ENCODE data around the gene CEP126.
"Not testable (repeated sequence)": the region's sequence is repeated elsewhere in the genome, so short reads cannot be mapped to it uniquely, and the experiment has no call there.

The CEP126 gene

DNA sequence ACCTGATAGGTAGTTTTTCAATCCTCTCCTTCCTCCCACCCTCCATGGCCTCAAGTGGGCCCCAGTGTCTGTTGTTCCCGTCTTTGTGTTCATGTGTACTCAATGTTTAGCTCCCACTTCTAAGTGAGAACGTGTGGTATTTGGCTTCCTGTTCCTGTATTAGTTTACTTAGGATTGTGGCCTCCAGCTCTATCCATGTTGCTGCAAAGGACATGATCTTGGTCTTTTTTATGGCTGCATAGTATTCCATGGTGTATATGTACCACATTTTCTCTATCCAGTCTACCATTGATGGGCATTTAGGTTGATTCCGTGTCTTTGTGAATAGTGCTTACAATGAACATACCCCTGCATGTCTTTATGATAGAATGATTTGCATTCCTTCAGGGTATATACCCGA is 78.4 kb downstream of the CEP126 start:
- DNase-seq (ENCODE audit: low read depth): no peak
- no peak overlapping the region for H3K4me3 ChIP-seq (ENCODE audit: low read depth, low read length)
- TF ChIP-seq, protein P1, sequence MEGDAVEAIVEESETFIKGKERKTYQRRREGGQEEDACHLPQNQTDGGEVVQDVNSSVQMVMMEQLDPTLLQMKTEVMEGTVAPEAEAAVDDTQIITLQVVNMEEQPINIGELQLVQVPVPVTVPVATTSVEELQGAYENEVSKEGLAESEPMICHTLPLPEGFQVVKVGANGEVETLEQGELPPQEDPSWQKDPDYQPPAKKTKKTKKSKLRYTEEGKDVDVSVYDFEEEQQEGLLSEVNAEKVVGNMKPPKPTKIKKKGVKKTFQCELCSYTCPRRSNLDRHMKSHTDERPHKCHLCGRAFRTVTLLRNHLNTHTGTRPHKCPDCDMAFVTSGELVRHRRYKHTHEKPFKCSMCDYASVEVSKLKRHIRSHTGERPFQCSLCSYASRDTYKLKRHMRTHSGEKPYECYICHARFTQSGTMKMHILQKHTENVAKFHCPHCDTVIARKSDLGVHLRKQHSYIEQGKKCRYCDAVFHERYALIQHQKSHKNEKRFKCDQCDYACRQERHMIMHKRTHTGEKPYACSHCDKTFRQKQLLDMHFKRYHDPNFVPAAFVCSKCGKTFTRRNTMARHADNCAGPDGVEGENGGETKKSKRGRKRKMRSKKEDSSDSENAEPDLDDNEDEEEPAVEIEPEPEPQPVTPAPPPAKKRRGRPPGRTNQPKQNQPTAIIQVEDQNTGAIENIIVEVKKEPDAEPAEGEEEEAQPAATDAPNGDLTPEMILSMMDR (IDR thresholded peaks at IDR 0.05; ENCODE audit: low read depth, low read length): no peak
- no peak for TF ChIP-seq MYC (IDR thresholded peaks at IDR 0.05; ENCODE audit: low read depth, low read length)
- TF ChIP-seq, protein P2, sequence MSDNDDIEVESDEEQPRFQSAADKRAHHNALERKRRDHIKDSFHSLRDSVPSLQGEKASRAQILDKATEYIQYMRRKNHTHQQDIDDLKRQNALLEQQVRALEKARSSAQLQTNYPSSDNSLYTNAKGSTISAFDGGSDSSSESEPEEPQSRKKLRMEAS (IDR thresholded peaks at IDR 0.05; ENCODE audit: low read depth, low read length): no peak
- TF ChIP-seq POLR2A (IDR thresholded peaks at IDR 0.05; ENCODE audit: extremely low read depth, insufficient read length): no peak

DNA sequence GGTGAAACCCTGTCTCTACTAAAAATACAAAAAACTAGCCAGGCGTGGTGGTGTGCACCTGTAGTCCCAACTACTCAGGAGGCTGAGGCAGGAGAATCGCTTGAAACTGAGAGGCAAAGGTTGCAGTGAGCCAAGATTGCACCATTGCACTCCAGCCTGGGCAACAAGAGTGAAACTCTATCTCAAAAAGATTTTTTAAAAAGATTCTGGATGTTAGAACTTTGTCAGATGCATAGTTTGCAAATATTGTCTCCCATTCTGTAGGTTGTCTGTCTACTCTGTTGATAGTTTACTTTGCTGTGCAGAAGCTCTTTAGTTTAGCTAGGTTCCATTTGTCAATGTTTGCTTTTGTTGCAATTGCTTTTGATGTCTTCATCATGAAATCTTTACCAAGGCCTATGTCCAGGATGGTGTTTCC is 79.3 kb downstream of the CEP126 start:
- DNase-seq (ENCODE audit: low read depth); H3K4me3 ChIP-seq (ENCODE audit: low read depth, low read length): not testable (repeated sequence)

DNA sequence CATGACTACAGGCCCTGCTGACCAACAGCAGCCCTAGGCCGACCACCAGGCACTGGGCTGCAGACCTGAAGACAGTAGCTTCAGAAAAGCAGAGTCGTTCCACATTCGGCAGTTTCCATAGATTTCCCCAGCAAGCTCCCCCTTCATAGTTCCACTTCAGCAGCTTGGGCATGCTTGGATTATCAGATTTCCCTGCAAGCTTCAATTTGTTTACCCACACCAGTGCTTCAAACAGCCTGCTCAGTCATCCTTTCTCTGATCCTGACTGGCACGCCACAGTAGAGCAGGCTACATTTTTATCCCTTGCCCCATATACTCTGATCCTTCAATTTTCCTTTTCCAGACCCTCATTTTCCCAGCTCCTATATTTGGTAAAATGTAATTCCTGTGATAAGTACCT is 81.3 kb downstream of the CEP126 start:
- DNase-seq (ENCODE audit: low read depth): no peak
- H3K4me3 ChIP-seq (ENCODE audit: low read depth, low read length): no peak overlapping the region
- TF ChIP-seq, protein P2 (IDR thresholded peaks at IDR 0.05; ENCODE audit: low read depth, low read length): no peak
- TF ChIP-seq MYC (IDR thresholded peaks at IDR 0.05; ENCODE audit: low read depth, low read length) (no peak), POLR2A (IDR thresholded peaks at IDR 0.05; ENCODE audit: extremely low read depth, insufficient read length) (no peak)
- TF ChIP-seq, protein P1 (IDR thresholded peaks at IDR 0.05; ENCODE audit: low read depth, low read length): no peak

DNA sequence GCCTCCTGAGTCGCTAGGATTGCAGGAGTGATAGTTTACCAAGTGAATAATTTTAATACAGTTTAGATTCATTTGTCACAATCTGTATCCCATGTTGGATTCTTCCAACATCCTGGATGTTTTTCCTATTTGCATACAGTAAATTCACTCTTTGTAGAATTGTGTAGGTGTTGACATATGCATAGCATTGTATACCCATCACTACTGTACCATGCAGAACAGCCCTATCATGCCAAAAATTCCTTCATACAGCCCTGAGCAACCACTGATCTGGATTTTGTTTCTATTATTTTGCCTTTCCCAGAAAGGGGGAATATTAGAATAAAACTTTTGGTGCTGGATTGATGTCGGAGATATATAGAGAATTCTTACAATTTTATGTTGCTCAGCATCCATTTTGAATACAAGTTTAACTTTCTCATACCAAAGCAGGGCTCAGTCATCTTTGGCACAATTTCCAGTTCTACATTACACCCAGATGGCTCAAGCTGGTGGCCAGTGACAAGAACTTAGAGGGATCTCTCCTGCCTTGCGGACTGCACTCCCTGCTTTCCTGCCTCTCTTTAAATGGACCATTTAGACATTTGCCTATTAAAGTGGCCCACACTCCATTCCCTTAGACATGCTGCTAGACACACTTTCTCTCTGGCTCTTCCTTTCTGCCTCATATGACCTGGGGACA is 87.0 kb downstream of the CEP126 start:
- H3K4me3 ChIP-seq (ENCODE audit: low read depth, low read length): no peak overlapping the region
- TF ChIP-seq MYC (IDR thresholded peaks at IDR 0.05; ENCODE audit: low read depth, low read length): no peak
- TF ChIP-seq, protein P2 (IDR thresholded peaks at IDR 0.05; ENCODE audit: low read depth, low read length): no peak
- TF ChIP-seq, protein P1 (IDR thresholded peaks at IDR 0.05; ENCODE audit: low read depth, low read length): no peak
- no peak for TF ChIP-seq POLR2A (IDR thresholded peaks at IDR 0.05; ENCODE audit: extremely low read depth, insufficient read length)
- no peak for DNase-seq (ENCODE audit: low read depth)

DNA sequence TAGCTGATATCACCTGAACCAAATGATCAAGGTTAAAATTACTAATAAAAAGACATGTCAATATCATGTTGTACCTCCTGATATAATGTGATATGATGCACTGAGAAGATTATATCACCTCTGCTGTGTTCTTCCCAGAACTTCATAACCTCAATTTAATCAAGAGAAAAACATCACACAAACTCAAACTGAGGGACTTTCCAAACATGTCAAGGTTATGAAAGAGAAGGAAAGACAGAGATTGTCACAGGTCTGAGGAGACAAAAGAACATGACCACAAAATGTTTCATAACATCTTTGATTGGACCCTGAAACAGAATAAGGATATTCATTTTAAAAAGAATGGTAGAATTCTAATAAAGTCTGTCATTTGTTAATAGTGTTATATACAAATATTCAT is 89.4 kb downstream of the CEP126 start:
- TF ChIP-seq POLR2A (IDR thresholded peaks at IDR 0.05; ENCODE audit: extremely low read depth, insufficient read length): no peak
- TF ChIP-seq, protein P2 (IDR thresholded peaks at IDR 0.05; ENCODE audit: low read depth, low read length): no peak
- no peak overlapping the region for H3K4me3 ChIP-seq (ENCODE audit: low read depth, low read length)
- DNase-seq (ENCODE audit: low read depth): no peak

DNA sequence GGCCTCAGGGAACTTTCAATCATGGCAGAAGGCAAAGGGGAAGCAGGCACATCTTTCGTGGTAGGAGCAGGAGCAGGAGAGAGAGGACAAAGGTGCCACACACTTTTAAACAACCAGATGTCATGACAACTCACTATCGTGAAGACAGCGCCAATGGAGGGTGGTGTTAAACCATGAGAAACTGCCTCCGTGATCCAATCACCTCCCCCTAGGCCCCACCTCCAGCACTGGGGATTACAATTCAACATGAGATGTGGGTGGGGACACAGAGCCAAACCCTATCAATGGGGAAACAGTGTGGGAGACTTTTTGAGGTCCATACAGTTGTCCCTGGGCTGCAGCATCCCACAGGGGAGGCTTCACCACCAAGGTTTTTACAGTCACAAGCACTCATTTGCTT is 90.5 kb downstream of the CEP126 start:
- no peak for DNase-seq (ENCODE audit: low read depth)
- TF ChIP-seq, protein P2 (IDR thresholded peaks at IDR 0.05; ENCODE audit: low read depth, low read length): no peak
- TF ChIP-seq, protein P1 (IDR thresholded peaks at IDR 0.05; ENCODE audit: low read depth, low read length): no peak
- TF ChIP-seq MYC (IDR thresholded peaks at IDR 0.05; ENCODE audit: low read depth, low read length): no peak
- no peak for TF ChIP-seq POLR2A (IDR thresholded peaks at IDR 0.05; ENCODE audit: extremely low read depth, insufficient read length)
- H3K4me3 ChIP-seq (ENCODE audit: low read depth, low read length): no peak overlapping the region
